Measurements from ENCODE around the gene LMBR1.
"Not testable (repeated sequence)": the region's sequence is repeated elsewhere in the genome, so short reads cannot be mapped to it uniquely, and the experiment has no call there.

LMBR1 gene

GRCh38 chr7:156906200-156906649 is 13.2 kb upstream of the LMBR1 start:
- DNase-seq (ENCODE audit: low spot score): no peak

- DNase-seq (ENCODE audit: low spot score): peak; percentile 4
Measured at GRCh38 chr7:156903232-156903909, 10.4 kb upstream of the LMBR1 start.

GRCh38 chr7:156900093-156900492 is 7.1 kb upstream of the LMBR1 start:
- DNase-seq (ENCODE audit: low spot score): not testable (repeated sequence)

GRCh38 chr7:156898938-156899337 is 6.0 kb upstream of the LMBR1 start:
- DNase-seq (ENCODE audit: low spot score): no peak

GRCh38 chr7:156897673-156898072 is 4.7 kb upstream of the LMBR1 start:
- no peak for DNase-seq (ENCODE audit: low spot score)

- no peak for DNase-seq (ENCODE audit: low spot score)
Measured at GRCh38 chr7:156896388-156897022, 3.5 kb upstream of the LMBR1 start.

- DNase-seq (ENCODE audit: low spot score): no peak
Measured at GRCh38 chr7:156895024-156895780, 2.2 kb upstream of the LMBR1 start.

- peak; percentile 82 for DNase-seq (ENCODE audit: low spot score)
Measured at GRCh38 chr7:156892081-156892800, 742 bp downstream of the LMBR1 start.

GRCh38 chr7:156889746-156890145 is 3.2 kb downstream of the LMBR1 start:
- DNase-seq (ENCODE audit: low spot score): no peak

- DNase-seq (ENCODE audit: low spot score): no peak
Measured at GRCh38 chr7:156889089-156889488, 3.9 kb downstream of the LMBR1 start.

GRCh38 chr7:156886020-156886795 is 6.8 kb downstream of the LMBR1 start:
- DNase-seq (ENCODE audit: low spot score): no peak

GRCh38 chr7:156881679-156882078 is 11.3 kb downstream of the LMBR1 start:
- DNase-seq (ENCODE audit: low spot score): no peak

GRCh38 chr7:156875766-156876165 is 17.2 kb downstream of the LMBR1 start:
- no peak for DNase-seq (ENCODE audit: low spot score)

GRCh38 chr7:156868363-156868762 is 24.6 kb downstream of the LMBR1 start:
- DNase-seq (ENCODE audit: low spot score): not testable (repeated sequence)

- no peak for DNase-seq (ENCODE audit: low spot score)
Measured at GRCh38 chr7:156865493-156865892, 27.5 kb downstream of the LMBR1 start.

GRCh38 chr7:156862022-156862421 is 31.0 kb downstream of the LMBR1 start:
- not testable (repeated sequence) for DNase-seq (ENCODE audit: low spot score)

GRCh38 chr7:156861212-156861611 is 31.8 kb downstream of the LMBR1 start:
- DNase-seq (ENCODE audit: low spot score): no peak

- DNase-seq (ENCODE audit: low spot score): not testable (repeated sequence)
Measured at GRCh38 chr7:156860099-156860498, 32.9 kb downstream of the LMBR1 start.

GRCh38 chr7:156858523-156858922 is 34.5 kb downstream of the LMBR1 start:
- DNase-seq (ENCODE audit: low spot score): no peak

- DNase-seq (ENCODE audit: low spot score): no peak
Measured at GRCh38 chr7:156857757-156858156, 35.2 kb downstream of the LMBR1 start.

- no peak for DNase-seq (ENCODE audit: low spot score)
Measured at GRCh38 chr7:156854654-156855053, 38.3 kb downstream of the LMBR1 start.

- DNase-seq (ENCODE audit: low spot score): no peak
Measured at GRCh38 chr7:156848979-156849378, 44.0 kb downstream of the LMBR1 start.
